Astrocyte (in vitro differentiated cells and primary cell): ENCODE measurements around the gene DPEP1.

Source experiments
- CTCF ChIP-seq: IDR thresholded peaks from 2 replicates; pipeline ENCODE4 v1.5.1; 2011; ENCODE audit warnings: low read depth, mild to moderate bottlenecking, inconsistent platforms, low read length, moderate library complexity; ENCODE audit not compliant: insufficient read depth
- EZH2 ChIP-seq: IDR thresholded peaks from 2 replicates; pipeline ENCODE4 v1.6.1; 2012; ENCODE audit warnings: mild to moderate bottlenecking, low read length, inconsistent platforms; ENCODE audit not compliant: insufficient read depth

DNA sequence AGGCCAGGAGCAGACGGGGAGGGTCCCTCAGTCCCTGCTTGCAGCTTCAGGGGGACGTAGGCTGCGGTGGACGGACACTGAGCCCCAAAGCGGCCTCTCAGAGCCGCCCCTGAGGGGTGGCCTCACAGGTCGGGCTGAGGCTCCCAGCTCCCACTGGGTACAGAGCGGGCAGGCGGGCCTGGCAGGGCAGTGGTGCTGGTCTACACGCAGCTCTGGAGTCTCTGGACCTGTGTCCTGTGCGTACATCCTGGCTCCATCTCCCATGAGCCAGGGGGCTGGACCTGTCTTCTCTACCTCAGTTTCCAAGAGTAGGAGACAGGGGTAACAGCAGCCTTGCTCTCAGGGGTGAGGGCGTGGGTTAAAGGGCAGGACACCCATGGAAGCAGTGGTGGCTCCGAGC is 1.7 kb downstream of the DPEP1 start:
- TF ChIP-seq CTCF (no peak), EZH2 (no peak)
